ENCODE data around the gene UBFD1. TPM values are rescaled to one million over a fixed set of nuclear protein-coding genes. Genes with fewer than 3 reads are reported as not detected.
"Not testable (repeated sequence)": the region's sequence is repeated elsewhere in the genome, so short reads cannot be mapped to it uniquely, and the experiment has no call there.

Gene UBFD1
- polyA plus RNA-seq, 3 donors: 68.4 to 70.0 (median 69.8) TPM

- peak; percentile 60 to 83 (median 69) for DNase-seq (ENCODE audit: low read depth in 3 of 3, low spot score in 2 of 3)
These were observed 38.6 kb downstream of the UBFD1 start, which contains the start of gene NDUFAB1 for GRCh38 chr16:23595951-23596720. NDUFAB1 (minus strand) TSS chr16:23596316; CDS start chr16:23596290, 26 bp downstream.

- no peak for DNase-seq (ENCODE audit: low read depth in 3 of 3, low spot score in 2 of 3)
These were observed 39.7 kb downstream of the UBFD1 start for GRCh38 chr16:23597003-23597756.

- DNase-seq (ENCODE audit: low read depth in 3 of 3, low spot score in 2 of 3): no peak
These were observed 50.2 kb downstream of the UBFD1 start for GRCh38 chr16:23607726-23608125.

- DNase-seq (ENCODE audit: low read depth in 3 of 3, low spot score in 2 of 3): no peak
These were observed 50.7 kb downstream of the UBFD1 start for GRCh38 chr16:23608194-23608593.

GRCh38 chr16:23609929-23610328 is 52.4 kb downstream of the UBFD1 start:
- DNase-seq (ENCODE audit: low read depth in 3 of 3, low spot score in 2 of 3): no peak

GRCh38 chr16:23610905-23611304 is 53.4 kb downstream of the UBFD1 start:
- DNase-seq (ENCODE audit: low read depth in 3 of 3, low spot score in 2 of 3): not testable (repeated sequence)

GRCh38 chr16:23611936-23612335 is 54.4 kb downstream of the UBFD1 start:
- no peak for DNase-seq (ENCODE audit: low read depth in 3 of 3, low spot score in 2 of 3)

- no peak for DNase-seq (ENCODE audit: low read depth in 3 of 3, low spot score in 2 of 3)
These were observed 58.3 kb downstream of the UBFD1 start for GRCh38 chr16:23615805-23616204.

Other genes with a start within 250 kb of the UBFD1 start
- 10 to 100 TPM; 21.7 to 25.2 (median 22.8) TPM for gene COG7, start 104.5 kb upstream of the UBFD1 start, polyA plus RNA-seq (ENCODE audit: insufficient read length in 3 of 3)
- gene GGA2, start 47.2 kb upstream of the UBFD1 start, polyA plus RNA-seq (ENCODE audit: insufficient read length in 3 of 3): 100 to 1,000 TPM; 135 to 150 (median 138) TPM
- 10 to 100 TPM; 27.2 to 31.8 (median 29.7) TPM for gene EARS2, start 377 bp upstream of the UBFD1 start, polyA plus RNA-seq (ENCODE audit: insufficient read length in 3 of 3)
- gene NDUFAB1, start 38.6 kb downstream of the UBFD1 start, polyA plus RNA-seq (ENCODE audit: insufficient read length in 3 of 3): 100 to 1,000 TPM; 101 to 107 (median 103) TPM
- gene PALB2, start 83.6 kb downstream of the UBFD1 start, polyA plus RNA-seq (ENCODE audit: insufficient read length in 3 of 3): 10 to 100 TPM; 20.6 to 25.9 (median 23.1) TPM
- gene DCTN5, start 83.7 kb downstream of the UBFD1 start, polyA plus RNA-seq (ENCODE audit: insufficient read length in 3 of 3): 10 to 100 TPM; 64.6 to 77.3 (median 71.1) TPM
- 10 to 100 TPM; 24.2 to 27.1 (median 25.1) TPM for gene PLK1, start 121.2 kb downstream of the UBFD1 start, polyA plus RNA-seq (ENCODE audit: insufficient read length in 3 of 3)
- under 1 TPM; 0.11 to 0.39 (median 0.27) TPM for gene ERN2, start 155.5 kb downstream of the UBFD1 start, polyA plus RNA-seq (ENCODE audit: insufficient read length in 3 of 3)
- gene CHP2, start 197.3 kb downstream of the UBFD1 start, polyA plus RNA-seq (ENCODE audit: insufficient read length in 3 of 3): 1 to 10 TPM in 2 of 3 donors, under 1 TPM in 1; 0.93 to 1.7 (median 1.0) TPM

Data from right renal cortex interstitium (tissue), 3 donors.